ENCODE results near the gene MUC21. TPM values are rescaled to one million over a fixed set of nuclear protein-coding genes. Genes with fewer than 3 reads are reported as not detected.
"Not testable (repeated sequence)": the region's sequence is repeated elsewhere in the genome, so short reads cannot be mapped to it uniquely, and the experiment has no call there.

Gene MUC21
- total RNA-seq, 4 donors from 2014 or later, result 0.13 to 9.9 (median 1.2) TPM

DNA sequence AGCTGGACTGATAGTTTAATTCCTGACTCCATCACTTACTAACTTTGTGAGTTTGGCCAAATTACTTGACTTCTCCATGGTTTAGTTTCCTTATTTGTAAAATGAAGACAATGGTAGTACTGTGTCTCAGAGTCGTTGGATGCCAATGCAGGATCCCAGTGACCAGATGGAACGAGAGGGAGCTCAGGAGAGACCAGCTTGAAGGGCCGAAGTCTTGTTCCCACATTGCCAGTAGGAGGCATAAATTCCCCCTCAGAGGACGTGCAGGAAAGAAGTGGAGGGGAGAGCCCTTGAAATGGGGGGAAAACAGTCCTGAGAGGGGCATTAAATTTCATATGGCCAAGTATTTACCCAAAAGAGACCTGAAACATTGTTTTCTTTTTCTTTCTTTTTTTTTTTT lies 24.6 kb downstream of the MUC21 start:
- Histone ChIP-seq H3K27me3 (peaks cover 12% of the 10 kb centered on the region), H3K4me1 (no peaks in the 10 kb centered on the region), H3K36me3 (no peaks in the 10 kb centered on the region), H3K9me3 (no peaks in the 10 kb centered on the region), H3K4me3 (no peak overlapping the region), H3K27ac (no peak overlapping the region)
- TF ChIP-seq POLR2AphosphoS5 (IDR thresholded peaks at IDR 0.05), result no peak
- TF ChIP-seq EP300 (IDR thresholded peaks at IDR 0.05), result no peak
- no peak for TF ChIP-seq POLR2A (IDR thresholded peaks at IDR 0.05)
- TF ChIP-seq, protein P1, sequence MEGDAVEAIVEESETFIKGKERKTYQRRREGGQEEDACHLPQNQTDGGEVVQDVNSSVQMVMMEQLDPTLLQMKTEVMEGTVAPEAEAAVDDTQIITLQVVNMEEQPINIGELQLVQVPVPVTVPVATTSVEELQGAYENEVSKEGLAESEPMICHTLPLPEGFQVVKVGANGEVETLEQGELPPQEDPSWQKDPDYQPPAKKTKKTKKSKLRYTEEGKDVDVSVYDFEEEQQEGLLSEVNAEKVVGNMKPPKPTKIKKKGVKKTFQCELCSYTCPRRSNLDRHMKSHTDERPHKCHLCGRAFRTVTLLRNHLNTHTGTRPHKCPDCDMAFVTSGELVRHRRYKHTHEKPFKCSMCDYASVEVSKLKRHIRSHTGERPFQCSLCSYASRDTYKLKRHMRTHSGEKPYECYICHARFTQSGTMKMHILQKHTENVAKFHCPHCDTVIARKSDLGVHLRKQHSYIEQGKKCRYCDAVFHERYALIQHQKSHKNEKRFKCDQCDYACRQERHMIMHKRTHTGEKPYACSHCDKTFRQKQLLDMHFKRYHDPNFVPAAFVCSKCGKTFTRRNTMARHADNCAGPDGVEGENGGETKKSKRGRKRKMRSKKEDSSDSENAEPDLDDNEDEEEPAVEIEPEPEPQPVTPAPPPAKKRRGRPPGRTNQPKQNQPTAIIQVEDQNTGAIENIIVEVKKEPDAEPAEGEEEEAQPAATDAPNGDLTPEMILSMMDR (IDR thresholded peaks at IDR 0.05), result no peak
- ATAC-seq, result no peak
- 59 to 67% methylated on average over 3 to 4 of the region's 4 CpGs for WGBS, 2 donors (ENCODE audit: low coverage in 1 of 2)

DNA sequence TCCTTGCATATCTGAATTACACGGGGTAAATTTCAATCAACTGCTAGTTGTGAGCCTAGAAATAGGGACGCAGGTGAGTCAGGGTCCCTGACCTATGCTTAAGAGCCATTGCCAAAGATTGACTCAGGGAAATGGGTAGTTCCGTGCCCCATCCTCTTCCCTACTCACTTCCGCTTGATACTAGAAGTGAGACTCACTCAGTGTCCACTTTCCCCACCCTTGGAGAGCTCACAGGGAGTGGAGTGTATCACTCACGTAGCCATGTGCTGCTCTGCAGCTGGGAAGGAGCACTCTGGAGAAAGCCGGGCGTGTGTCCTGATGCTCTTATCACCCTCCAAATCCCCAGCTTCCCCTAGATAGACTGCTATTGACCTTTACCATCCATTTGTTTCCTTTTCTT lies 26.2 kb downstream of the MUC21 start:
- no peaks in the 10 kb centered on the region for H3K36me3 ChIP-seq
- H3K27ac ChIP-seq, result no peak overlapping the region
- no peak for TF ChIP-seq POLR2A (IDR thresholded peaks at IDR 0.05)
- no peak for TF ChIP-seq EP300 (IDR thresholded peaks at IDR 0.05)
- no peak for TF ChIP-seq POLR2AphosphoS5 (IDR thresholded peaks at IDR 0.05)
- TF ChIP-seq, protein P1 (IDR thresholded peaks at IDR 0.05), result no peak
- no peak overlapping the region for H3K4me3 ChIP-seq
- no peaks in the 10 kb centered on the region for H3K4me1 ChIP-seq
- 59 to 82% methylated on average over 5 of the region's 7 CpGs for WGBS, 2 donors (ENCODE audit: low coverage in 1 of 2)
- H3K27me3 ChIP-seq, result peaks cover 12% of the 10 kb centered on the region
- ATAC-seq, result no peak
- H3K9me3 ChIP-seq, result peaks cover 0 to 6% (median 0%) of the 10 kb centered on the region in 3 donors

DNA sequence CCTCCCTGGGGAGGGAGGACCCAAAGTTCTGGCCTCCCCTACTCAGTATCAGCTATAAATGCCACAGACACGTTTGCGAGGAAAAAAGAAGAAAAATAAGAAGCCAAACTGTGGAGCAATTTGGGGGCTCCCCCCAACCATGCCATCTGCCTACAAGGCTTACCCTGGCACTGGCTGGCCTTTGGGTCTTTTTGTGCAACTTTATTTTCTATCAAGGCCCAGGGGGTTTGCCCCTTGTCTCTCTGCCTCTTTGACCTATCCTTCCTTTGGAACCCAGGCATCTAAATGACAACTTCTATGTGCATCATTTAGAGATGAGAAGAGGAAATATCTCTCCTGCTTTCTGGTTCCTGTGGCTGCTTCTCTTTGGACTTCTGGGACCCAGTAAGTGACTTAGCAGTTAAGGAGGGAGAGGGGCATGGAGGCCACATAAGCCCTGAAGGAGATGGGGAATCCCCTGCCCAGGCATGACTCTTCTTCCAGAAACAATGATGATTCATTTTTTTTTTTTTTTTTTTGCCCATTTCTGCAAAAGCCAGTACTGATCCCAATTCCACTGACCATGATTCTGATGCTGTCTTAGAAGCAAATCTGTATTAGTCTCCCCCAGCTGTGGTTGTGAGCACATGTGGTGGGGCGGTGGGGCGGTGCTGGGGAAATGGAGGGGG lies 27.0 kb downstream of the MUC21 start, which contains the start of gene MUC22:
TSS of gene MUC22 (plus strand) at position 82 of the 668 bp plus-strand sequence. CDS start at position 315, 233 bp downstream.
- 58 to 100% methylated on average over 2 of the region's 4 CpGs for WGBS, 2 donors (ENCODE audit: low coverage in 1 of 2)
- ATAC-seq, result no peak

DNA sequence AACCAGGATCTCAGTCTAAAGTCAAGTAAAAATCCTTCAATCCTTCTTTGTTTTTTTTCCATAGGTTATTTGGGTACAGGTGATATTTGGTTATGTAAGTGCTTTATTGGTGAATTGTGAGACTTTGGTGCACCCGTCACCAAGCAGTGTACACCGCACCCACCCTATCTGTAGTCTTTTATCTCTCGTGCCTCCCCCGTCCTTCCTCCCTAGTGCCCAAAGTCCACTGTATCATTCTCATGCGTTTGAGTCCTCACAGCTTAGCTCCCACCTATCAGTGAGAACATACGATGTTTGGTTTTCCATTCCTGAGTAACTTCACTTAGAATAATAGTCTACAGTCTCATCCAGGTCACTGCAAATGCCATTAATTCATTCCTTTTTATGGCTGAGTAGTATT lies 27.6 kb downstream of the MUC21 start:
- no peak for TF ChIP-seq EP300 (IDR thresholded peaks at IDR 0.05)
- TF ChIP-seq, protein P1 (IDR thresholded peaks at IDR 0.05), result no peak
- no peak for TF ChIP-seq POLR2A (IDR thresholded peaks at IDR 0.05)
- TF ChIP-seq POLR2AphosphoS5 (IDR thresholded peaks at IDR 0.05), result no peak
- Histone ChIP-seq H3K27ac (no peak overlapping the region), H3K4me1 (no peaks in the 10 kb centered on the region), H3K36me3 (no peaks in the 10 kb centered on the region), H3K4me3 (no peak overlapping the region), H3K9me3 (peaks cover 0 to 20% (median 0%) of the 10 kb centered on the region in 3 donors), H3K27me3 (peaks cover 12% of the 10 kb centered on the region)
- 50 to 65% methylated on average over 2 to 6 of the region's 6 CpGs for WGBS, 2 donors (ENCODE audit: low coverage in 1 of 2)
- no peak for ATAC-seq

More for the DNA sequence above, 27.0 kb downstream of the MUC21 start, which contains the start of gene MUC22:
- Histone ChIP-seq H3K4me1 (no peaks in the 10 kb centered on the region), H3K36me3 (no peaks in the 10 kb centered on the region), H3K4me3 (no peak within 1 kb of the TSS), H3K9me3 (peaks cover 0 to 14% (median 0%) of the 10 kb centered on the region in 3 donors), H3K27me3 (peaks cover 12% of the 10 kb centered on the region), H3K27ac (no peak within 1 kb of the TSS)
- no peak for TF ChIP-seq POLR2A (IDR thresholded peaks at IDR 0.05)

DNA sequence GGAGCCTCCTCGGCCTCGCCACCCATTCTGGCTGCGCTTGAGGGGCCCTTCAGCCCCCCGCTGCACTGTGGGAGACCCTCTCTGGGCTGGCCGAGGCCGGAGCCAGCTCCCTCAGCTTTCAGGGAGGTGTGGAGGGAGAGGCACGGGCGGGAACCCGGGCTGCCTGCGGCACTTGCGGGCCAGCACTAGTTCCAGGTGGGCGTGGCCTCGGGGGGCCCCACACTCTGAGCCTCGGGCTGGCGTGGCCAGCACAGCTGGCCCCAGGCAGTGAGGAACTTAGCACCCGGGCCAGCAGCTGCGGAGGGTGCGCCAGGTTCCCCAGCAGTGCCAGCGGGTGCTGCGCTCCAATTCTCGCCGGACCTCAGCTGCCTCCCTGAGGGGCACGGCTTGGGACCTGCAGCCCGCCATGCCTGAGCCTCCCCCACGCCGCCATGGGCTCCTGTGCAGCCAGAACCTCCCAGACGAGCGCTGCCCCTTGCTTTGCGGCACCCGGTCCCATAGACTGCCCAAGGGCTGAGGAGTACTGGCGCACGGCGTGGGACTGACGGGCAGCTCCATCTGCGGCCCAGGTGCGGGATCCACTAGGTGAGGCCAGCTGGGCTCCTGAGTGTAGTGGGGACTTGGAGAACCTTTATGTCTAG lies 33.3 kb downstream of the MUC21 start:
- peaks cover 26% of the 10 kb centered on the region for H3K27me3 ChIP-seq
- no peak overlapping the region for H3K27ac ChIP-seq
- TF ChIP-seq POLR2AphosphoS5 (IDR thresholded peaks at IDR 0.05) (no peak), EP300 (IDR thresholded peaks at IDR 0.05) (no peak), POLR2A (IDR thresholded peaks at IDR 0.05) (no peak)
- TF ChIP-seq, protein P1 (IDR thresholded peaks at IDR 0.05), result no peak
- WGBS, 2 donors (ENCODE audit: low coverage in 1 of 2), result no CpG with 5 or more reads among the region's 36 CpGs
- H3K4me3 ChIP-seq, result no peak overlapping the region
- H3K9me3 ChIP-seq, result peaks cover 0 to 29% (median 0%) of the 10 kb centered on the region in 3 donors
- ATAC-seq, result no peak
- no peaks in the 10 kb centered on the region for H3K36me3 ChIP-seq
- no peaks in the 10 kb centered on the region for H3K4me1 ChIP-seq

DNA sequence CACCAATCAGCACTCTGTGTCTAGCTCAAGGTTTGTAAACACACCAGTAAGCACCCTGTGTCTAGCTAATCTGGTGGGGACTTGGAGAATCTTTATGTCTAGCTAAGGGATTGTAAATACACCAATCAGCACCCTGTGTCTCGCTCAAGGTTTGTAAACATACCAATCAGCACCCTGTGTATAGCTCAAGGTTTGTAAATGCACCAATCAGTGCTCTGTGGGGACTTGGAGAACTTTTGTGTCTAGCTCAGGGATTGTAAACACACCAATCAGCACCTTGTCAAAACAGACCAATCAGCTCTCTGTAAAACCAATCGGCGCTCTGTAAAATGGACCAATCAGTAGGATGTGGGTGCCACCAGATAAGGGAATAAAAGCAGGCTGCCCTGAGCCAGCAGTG lies 33.9 kb downstream of the MUC21 start:
- not testable (repeated sequence) for H3K27ac ChIP-seq, H3K4me3 ChIP-seq, H3K36me3 ChIP-seq, ATAC-seq, H3K4me1 ChIP-seq
- peaks cover 25% of the 10 kb centered on the region for H3K27me3 ChIP-seq
- H3K9me3 ChIP-seq, result peaks cover 0 to 29% (median 0%) of the 10 kb centered on the region in 3 donors
- WGBS, 2 donors (ENCODE audit: low coverage in 1 of 2), result 86% methylated on average over 3 of the region's 3 CpGs; no CpG with 5 or more reads in 1 of the 2 donors

Measured in gastroesophageal sphincter (tissue), 4 donors.